Astrocyte of the hippocampus (primary cell): Measurements from ENCODE around the gene SLC33A1.

Experiments used
- DNase-seq: peaks from one replicate; pipeline ENCODE4 v3.0.0; 2011; ENCODE audit warnings: low read depth, low spot score

SLC33A1 gene

GRCh38 chr3:155792532-155792931 is 61.7 kb downstream of the SLC33A1 start:
- DNase-seq = no peak

GRCh38 chr3:155791190-155791589 is 63.0 kb downstream of the SLC33A1 start:
- no peak for DNase-seq

- DNase-seq = no peak
These were observed 63.8 kb downstream of the SLC33A1 start for GRCh38 chr3:155790272-155790925.

- DNase-seq = no peak
These were observed 68.4 kb downstream of the SLC33A1 start for GRCh38 chr3:155785662-155786295.

- DNase-seq = no peak
These were observed 71.8 kb downstream of the SLC33A1 start for GRCh38 chr3:155782390-155782953.

- no peak for DNase-seq
These were observed 73.9 kb downstream of the SLC33A1 start for GRCh38 chr3:155780291-155780690.

GRCh38 chr3:155778462-155778861 is 75.8 kb downstream of the SLC33A1 start:
- peak; percentile 25 for DNase-seq

- no peak for DNase-seq
These were observed 81.4 kb downstream of the SLC33A1 start for GRCh38 chr3:155772801-155773200.

- DNase-seq = no peak
These were observed 83.1 kb downstream of the SLC33A1 start for GRCh38 chr3:155771126-155771525.
